Measurements from ENCODE around the gene DNAJC21.

DNAJC21 gene

DNA sequence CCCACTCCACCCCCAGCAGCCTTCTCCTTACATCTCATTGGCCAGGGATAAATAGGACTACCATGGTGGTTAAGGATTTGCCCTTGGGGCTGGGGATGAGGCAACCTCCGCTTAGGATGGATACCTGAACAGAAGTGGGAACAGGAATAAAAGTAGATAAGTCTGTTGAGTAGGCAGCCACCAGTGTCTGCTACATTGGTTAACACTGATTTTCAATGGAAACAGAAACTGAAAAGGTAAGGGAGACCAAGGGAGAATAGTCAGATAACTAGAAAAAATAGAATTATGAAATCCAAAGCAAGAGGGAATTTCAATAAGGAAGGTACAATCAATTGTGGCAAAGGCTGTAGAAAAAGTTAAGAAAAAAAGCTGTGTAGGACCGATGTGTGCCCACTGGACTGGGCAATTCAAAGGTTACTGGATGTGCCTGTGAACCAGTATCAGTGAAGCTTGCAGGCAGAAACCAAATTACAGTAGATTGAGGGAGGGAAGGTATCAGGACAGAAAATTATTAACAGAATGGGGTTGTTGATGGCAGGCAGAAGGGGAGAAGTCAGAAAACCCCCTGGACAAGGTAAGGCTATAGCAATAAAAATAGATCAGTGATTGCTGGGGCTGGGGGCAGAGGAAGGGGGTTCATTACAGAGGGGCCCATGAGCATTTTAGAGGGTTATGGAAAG, 48.7 kb downstream of the DNAJC21 start:
- no peak for DNase-seq (ENCODE audit: low read depth, low spot score)

DNA sequence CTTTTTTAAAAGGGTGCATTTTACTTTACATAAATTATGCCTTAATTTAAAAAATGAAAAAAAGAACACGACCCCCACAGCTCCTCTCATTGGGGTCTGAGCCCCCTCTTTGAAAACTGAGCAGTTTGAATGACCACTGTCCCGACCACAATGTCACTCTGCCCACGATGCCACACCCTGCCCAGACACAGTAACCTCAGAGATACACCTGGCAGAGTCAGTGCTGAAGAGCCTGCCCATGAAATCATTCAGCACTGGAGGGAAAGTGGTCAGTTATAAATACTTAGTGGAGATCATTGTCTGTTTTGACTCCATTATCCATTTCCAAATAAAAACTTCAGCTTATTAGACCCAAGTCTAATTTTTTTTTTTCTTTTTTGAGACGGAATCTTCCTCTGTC, 49.3 kb downstream of the DNAJC21 start:
- DNase-seq (ENCODE audit: low read depth, low spot score): no peak

DNA sequence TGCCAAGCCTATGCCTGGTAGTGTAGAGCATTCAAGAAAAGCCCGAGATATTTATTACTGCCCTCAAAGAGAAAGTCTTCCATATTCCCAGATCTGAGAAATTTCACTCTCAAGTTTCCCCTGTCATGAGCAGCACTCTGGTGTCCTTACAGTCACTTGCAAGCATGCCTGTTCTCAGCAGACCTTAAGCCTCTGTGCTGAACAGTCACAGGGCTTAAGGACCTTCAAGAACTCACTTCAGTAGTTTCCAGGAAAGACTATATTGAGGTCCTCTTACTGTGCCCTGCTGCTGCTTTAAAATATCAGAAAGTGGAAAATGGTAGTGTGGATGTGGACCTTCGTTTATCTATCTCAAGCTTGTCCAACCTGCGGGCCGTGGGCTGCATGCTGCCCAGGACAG, 53.5 kb downstream of the DNAJC21 start:
- DNase-seq (ENCODE audit: low read depth, low spot score): no peak

DNA sequence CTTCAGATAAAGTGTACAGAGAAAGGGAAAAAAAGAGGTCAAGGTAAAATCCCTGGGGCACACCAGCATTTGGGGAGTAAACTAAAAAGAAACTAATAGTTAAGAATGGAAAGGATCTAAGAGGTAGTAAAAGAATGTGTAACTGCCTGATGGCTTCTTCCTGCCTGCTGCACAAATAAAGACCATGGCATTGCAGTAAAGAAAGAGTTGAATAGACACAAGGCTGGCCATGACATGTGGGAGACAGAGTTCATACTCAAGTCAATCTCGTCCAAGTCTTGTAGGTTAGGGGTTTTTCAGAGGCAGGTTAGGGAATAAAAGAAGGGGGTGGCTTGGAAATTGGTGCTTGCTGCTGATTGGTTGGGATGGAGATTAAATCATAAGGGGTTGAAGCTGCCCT, 57.6 kb downstream of the DNAJC21 start:
- no peak for DNase-seq (ENCODE audit: low read depth, low spot score)

DNA sequence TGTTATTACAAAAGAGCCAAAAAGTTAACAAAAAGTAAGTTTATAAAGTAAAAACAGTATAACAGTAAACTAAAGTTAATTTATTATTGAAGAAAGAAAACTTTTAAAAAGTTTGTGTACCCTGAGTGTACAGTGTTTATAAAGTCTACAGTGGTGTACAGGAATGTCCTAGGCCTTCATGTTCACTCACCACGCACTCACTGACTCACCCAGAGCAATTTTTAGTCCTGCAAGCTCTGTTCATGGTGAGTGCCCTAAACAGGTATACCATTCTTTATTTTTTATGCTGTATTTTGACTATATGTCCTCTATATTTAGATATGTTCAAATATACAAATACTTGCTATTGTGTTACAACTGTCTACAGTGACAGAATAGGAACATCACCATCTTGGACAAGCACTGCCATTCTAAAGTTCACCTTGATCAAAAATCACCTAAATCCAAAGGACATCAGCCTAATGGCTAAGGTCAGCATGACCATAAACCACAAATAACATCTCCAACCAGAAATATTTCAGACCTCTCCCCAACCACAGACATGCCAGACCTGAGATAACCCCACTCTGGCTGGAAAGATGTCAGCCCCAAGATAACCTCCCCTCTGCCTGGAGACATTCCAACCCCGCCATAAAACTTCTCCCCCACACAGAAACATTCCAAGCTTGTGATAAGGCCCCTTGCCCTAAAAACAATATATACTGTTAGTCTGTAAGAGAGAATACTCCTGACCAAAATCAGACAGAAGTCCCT, 62.3 kb downstream of the DNAJC21 start:
- DNase-seq (ENCODE audit: low read depth, low spot score): no peak

DNA sequence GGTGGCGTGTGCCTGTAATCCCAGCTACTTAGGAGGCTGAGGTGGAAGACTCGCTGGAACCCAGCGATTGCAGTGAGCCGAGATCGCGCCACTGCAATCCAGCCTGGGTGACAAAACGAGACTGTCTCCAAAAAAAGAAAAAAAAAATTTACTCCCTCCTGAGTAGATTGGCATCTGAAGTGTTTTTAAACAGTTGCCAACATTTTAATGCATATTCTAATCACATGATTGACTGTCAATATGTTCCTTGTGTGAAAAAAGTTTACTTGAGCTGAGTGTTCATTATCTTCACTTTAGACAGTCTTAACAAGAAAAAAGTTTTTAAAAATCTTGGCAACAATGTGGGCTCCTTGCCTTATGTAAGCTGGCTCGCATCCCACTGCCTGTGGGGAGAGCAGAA, 64.6 kb downstream of the DNAJC21 start:
- no peak for DNase-seq (ENCODE audit: low read depth, low spot score)

DNA sequence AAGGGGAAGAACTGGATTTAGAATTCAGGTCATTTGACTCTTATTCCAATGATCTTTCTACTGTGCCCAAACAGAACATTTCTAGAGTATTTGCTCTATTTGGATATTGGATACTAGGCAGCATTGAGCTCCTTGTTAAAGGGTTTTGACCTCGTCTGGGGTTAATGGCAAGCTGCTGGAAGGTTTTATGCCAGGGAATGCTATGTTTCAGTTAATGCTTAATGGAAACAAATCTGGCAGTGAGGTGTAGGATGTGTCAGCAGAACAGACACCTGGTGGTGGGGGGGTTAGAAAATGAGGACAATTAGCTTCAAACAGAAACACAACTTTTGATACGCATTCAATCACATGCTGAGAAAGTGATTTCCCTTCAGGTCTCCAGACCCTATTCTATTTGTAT, 66.9 kb downstream of the DNAJC21 start:
- DNase-seq (ENCODE audit: low read depth, low spot score): no peak

DNA sequence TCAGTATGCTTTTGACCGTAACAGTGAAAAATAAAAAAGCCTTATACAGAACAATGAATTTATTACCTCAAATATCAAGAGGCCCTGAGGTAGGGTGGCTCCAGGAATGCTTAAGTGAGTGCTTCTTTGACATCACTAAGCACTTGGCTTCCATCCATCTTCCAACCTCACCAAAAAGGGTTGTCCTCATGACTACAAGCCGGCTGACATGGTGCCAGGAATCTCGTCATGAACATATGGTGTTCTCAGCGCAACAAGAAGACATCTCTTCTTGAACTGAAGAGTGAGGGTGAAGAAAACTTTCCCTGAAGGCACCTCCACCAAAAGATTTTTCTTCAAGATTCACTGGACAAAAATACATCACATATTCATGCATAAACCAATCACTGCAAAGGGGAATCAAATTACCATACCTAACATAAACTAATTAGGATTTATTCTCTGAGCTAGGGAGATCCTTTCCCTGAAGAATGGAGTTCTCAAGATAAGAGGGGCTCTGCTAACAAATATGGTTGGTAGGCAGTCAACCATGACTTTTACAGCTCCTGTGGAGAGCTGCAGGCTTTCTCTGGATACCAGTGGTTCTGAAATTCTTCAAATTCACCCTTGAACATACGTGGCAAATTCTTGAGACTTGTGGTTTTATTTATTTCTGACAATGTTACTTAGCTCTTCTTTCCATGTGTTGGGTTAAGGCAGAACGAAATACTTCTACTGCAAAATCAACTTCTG, 68.9 kb downstream of the DNAJC21 start:
- DNase-seq (ENCODE audit: low read depth, low spot score): no peak

DNA sequence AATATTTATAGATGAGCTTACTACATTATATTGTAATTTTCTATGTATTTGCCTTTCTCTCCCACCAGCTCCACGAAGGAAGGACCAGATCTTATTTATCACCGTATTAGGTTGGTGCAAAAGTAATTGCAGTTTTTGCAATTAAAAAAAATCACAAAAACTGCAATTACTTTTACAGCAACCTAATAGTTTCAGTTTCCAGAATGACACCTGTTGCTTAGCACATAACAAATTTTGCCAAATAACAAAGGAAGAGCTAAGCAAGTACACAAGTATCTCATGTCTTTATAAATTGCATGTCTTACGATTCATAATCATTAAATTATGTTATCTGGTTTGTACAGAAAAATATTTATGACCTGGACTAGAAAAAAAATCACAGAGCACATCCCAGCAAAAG, 72.5 kb downstream of the DNAJC21 start:
- no peak for DNase-seq (ENCODE audit: low read depth, low spot score)

DNA sequence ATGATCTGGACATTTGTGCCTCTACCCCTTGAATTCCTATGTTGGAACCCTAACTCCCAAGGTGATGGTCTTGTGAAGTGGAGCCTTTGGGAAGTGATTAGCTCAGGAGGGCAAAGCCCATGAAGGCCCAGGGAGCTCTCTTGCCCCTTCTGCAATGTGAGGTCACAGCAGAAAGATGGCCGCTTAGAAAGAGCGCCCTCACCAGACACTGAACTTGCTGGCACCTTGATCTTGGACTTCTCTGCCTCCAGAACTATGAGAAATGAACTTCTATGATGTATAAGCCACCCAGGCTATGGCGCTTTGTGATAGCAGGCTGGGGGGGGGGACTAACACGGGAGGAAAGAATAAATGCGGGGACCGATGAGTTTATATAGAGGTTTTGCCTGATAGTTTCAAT, 73.1 kb downstream of the DNAJC21 start:
- DNase-seq (ENCODE audit: low read depth, low spot score): no peak

DNA sequence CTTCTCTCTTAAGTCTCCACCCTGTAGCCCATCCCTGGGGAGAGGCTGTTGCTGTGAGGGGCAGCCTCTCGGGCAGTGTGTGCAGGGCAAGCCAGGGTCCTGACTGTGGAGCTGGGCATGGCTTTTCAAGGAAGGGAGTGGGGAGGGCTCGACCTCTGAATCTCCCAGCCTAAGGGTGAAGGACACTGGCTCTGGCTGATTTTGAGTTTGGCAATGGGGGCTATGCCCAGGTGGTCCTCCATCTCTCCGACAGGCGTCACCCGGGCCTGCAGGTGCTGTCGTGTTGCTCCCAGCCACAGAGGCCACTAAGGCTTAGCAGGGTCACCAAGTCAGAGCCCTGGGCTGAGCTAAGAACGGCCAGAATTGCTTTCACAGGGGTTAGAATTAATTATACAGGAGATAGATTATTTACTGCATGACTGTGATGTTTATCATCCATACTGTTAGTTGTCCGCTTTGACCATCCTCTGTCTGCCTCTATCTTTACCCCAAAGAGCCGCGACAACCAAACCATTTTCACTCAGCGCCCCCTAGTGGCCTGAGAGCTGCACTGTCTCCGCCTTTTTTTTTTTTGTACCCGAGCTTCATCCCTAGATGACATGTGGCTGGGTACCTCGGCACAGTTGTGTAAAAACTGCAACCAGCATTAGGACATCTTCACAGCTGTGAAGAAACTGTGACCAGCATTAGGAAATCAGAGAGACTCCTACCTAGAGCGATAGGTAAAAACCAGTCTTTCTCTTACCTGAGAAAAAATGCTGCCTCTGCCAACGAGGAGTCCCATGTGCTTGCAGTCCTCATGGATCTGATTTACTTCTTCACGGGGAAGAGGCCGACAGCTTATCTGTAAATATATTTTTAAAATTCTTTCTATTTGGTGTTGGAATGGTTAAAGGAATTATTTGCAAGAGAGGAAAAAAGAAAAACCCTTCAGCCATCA, 73.9 kb downstream of the DNAJC21 start:
- no peak for DNase-seq (ENCODE audit: low read depth, low spot score)

DNA sequence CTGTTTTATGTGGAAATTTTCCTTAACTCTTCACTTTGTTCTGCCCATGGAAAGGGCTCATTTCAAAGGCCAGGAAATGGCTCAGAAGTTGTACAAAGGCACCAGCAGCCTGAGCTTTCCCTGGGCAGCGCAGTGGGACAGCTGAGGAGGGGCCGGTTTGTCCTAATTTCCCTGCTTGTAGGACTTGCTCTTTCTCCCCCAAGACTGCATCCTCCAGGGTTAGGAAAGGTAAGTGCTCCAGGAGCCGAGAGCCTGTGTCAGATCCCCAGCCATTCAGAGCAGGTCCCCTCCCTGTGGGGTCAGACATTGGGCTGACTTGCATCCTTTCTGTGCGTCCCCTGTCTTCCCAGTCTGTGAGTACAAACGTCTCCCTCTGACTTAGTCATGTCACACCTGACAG, 74.8 kb downstream of the DNAJC21 start:
- DNase-seq (ENCODE audit: low read depth, low spot score): no peak

DNA sequence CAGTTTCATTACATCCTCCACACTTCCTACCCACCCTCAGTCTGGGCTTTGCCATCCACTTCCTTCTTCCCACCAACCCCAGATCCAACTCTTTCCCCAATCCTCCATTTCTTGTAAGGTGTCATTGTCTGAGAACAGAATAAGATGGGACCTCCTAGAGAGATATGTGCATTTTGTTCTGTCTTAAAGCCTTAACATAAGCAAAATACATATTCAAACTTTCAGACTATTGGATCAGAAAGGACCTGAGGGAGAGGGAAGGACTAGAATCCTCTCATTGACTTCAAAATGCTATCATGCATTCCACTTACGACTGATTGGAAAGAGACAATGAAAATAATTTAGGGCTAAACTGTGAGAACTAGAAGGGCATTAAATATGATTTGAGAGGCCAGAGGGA, 75.4 kb downstream of the DNAJC21 start:
- DNase-seq (ENCODE audit: low read depth, low spot score): no peak
